Measurements from ENCODE around the gene VAT1L. TPM values are rescaled to one million over a fixed set of nuclear protein-coding genes. Genes with fewer than 3 reads are reported as not detected.

VAT1L gene
- total RNA-seq, 3 donors from 2014 or later (not counting 1 experiment from before 2014, with no cell fraction given), result not detected

- Mint-ChIP-seq H3K9me3 (no peaks in the 10 kb centered on the region), H3K27ac (no peak overlapping the region), H3K4me1 (no peaks in the 10 kb centered on the region), H3K27me3 (ENCODE audit: low read depth in 2 of 2) (peaks cover 0 to 2% of the 10 kb centered on the region in 2 donors), H3K4me3 (no peak overlapping the region), H3K36me3 (no peaks in the 10 kb centered on the region)
- H3K36me3 ChIP-seq (ENCODE audit: control insufficient read depth, insufficient read depth, low read length), result no peaks in the 10 kb centered on the region
- no peaks in the 10 kb centered on the region for H3K9me3 ChIP-seq (ENCODE audit: control insufficient read depth, insufficient read depth, low read length)
- no peaks in the 10 kb centered on the region for H3K27me3 ChIP-seq (ENCODE audit: control insufficient read depth, insufficient read depth, low read length)
- no peak for TF ChIP-seq CTCF (IDR thresholded peaks at IDR 0.05)
- no peak for DNase-seq
- 54% methylated on average over 3 of the region's 3 CpGs for WGBS (ENCODE audit: insufficient coverage)
- no peak for ATAC-seq
- no peak overlapping the region for H3K27ac ChIP-seq (ENCODE audit: low read length)
- H3K4me1 ChIP-seq (ENCODE audit: control insufficient read depth, insufficient read depth, low read length), result no peaks in the 10 kb centered on the region
- no peak overlapping the region for H3K4me3 ChIP-seq (ENCODE audit: low read length)
- intact Hi-C loops (cut with micrococcal nuclease), result no loop called here
Measured at GRCh38 chr16:77759821-77760220, 28.5 kb upstream of the VAT1L start.

DNA sequence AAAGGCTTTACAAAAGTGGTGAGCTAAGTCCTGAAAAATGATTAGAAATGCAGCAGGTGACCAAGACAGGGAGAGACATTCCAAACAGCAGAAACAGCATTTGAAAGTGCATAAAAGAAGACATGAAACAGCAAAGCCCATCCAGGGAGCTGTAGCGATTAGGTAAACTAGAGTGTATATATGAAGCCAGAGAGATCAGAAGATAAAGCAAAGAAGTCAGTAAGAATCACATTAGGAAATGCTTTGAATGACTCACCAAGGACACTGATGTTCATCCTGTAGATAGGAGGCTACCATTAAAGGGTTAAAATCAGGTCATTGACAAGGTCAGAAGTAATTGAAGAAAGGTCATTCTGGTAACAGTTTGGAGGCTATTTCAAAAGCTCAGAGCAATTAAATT is 27.6 kb upstream of the VAT1L start:
- Mint-ChIP-seq H3K27ac (no peak overlapping the region), H3K27me3 (ENCODE audit: low read depth in 2 of 2) (peaks cover 0 to 2% of the 10 kb centered on the region in 2 donors), H3K4me3 (no peak overlapping the region), H3K4me1 (no peaks in the 10 kb centered on the region), H3K9me3 (no peaks in the 10 kb centered on the region), H3K36me3 (no peaks in the 10 kb centered on the region)
- Histone ChIP-seq H3K27me3 (ENCODE audit: control insufficient read depth, insufficient read depth, low read length) (no peaks in the 10 kb centered on the region), H3K27ac (ENCODE audit: low read length) (no peak overlapping the region), H3K9me3 (ENCODE audit: control insufficient read depth, insufficient read depth, low read length) (no peaks in the 10 kb centered on the region), H3K4me1 (ENCODE audit: control insufficient read depth, insufficient read depth, low read length) (no peaks in the 10 kb centered on the region), H3K4me3 (ENCODE audit: low read length) (no peak overlapping the region), H3K36me3 (ENCODE audit: control insufficient read depth, insufficient read depth, low read length) (no peaks in the 10 kb centered on the region)
- 94% methylated on average over 1 of the region's 1 CpG for WGBS (ENCODE audit: insufficient coverage)
- intact Hi-C loops (cut with micrococcal nuclease), result no loop called here
- DNase-seq (no peak), ATAC-seq (no peak)
- TF ChIP-seq CTCF (IDR thresholded peaks at IDR 0.05), result no peak

DNA sequence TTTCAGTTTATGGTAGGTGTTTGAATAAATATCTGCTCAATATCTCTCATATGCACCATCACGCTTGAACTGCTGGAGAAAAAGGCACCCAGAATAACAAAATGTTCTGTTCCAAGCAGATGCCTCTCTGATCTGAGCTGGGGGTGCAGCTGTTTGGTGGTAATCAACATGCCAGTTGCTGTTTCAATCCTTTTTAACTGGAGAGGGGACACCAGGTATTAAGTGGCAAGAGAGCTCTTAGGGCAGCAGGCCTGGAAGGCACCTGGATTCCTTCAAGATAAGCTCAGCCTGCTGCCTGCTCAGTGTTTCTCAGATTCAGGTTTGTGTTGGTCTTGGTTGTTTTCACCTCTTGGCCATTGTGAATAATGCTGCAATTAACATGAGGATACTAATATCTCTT is 27.2 kb upstream of the VAT1L start:
- intact Hi-C loops (cut with micrococcal nuclease), result no loop called here
- no peaks in the 10 kb centered on the region for H3K9me3 Mint-ChIP-seq

More for the DNA sequence above, 27.2 kb upstream of the VAT1L start:
- Mint-ChIP-seq H3K36me3 (no peaks in the 10 kb centered on the region), H3K27me3 (ENCODE audit: low read depth in 2 of 2) (peaks cover 0 to 2% of the 10 kb centered on the region in 2 donors), H3K27ac (no peak overlapping the region), H3K4me1 (no peaks in the 10 kb centered on the region), H3K4me3 (no peak overlapping the region)
- no peak for TF ChIP-seq CTCF (IDR thresholded peaks at IDR 0.05)
- Histone ChIP-seq H3K27me3 (ENCODE audit: control insufficient read depth, insufficient read depth, low read length) (no peaks in the 10 kb centered on the region), H3K9me3 (ENCODE audit: control insufficient read depth, insufficient read depth, low read length) (no peaks in the 10 kb centered on the region), H3K4me1 (ENCODE audit: control insufficient read depth, insufficient read depth, low read length) (no peaks in the 10 kb centered on the region), H3K4me3 (ENCODE audit: low read length) (no peak overlapping the region), H3K36me3 (ENCODE audit: control insufficient read depth, insufficient read depth, low read length) (no peaks in the 10 kb centered on the region), H3K27ac (ENCODE audit: low read length) (no peak overlapping the region)
- DNase-seq (no peak), ATAC-seq (no peak)
- WGBS (ENCODE audit: insufficient coverage), result no CpG with 5 or more reads among the region's 1 CpG
